B cell (primary cell): ENCODE measurements around the gene LRRC49. TPM values are rescaled to one million over a fixed set of nuclear protein-coding genes. Genes with fewer than 3 reads are reported as not detected.

Experiments used
- ATAC-seq: fragments of 200-7000 bp; cut with Tn5 transposase; one replicate; pipeline ENCODE4 v1.10.0; 2021; ENCODE audit warnings: low read depth, mild to moderate bottlenecking, moderate number of reproducible peaks, moderate library complexity
- CTCF ChIA-PET: fragments of 350-600 bp; sonication (Branson Sonifier 250); formaldehyde crosslinking; loops from one replicate; lab custom pipeline; 2021; ENCODE audit warnings: antibody characterized with exemption, inconsistent platforms; lab: Charles Lee
- POLR2A ChIA-PET: fragments of 350-600 bp; sonication (Branson Sonifier 250); formaldehyde crosslinking; loops from one replicate; lab custom pipeline; 2021; ENCODE audit warnings: antibody characterized with exemption; lab: Charles Lee
- DNase-seq: peaks from one replicate; pipeline ENCODE4 v3.0.0; 2013
- H2AFZ ChIP-seq: 2 replicates; pipeline ENCODE4 v1.6.1; 2012; ENCODE audit warnings: mild to moderate bottlenecking, low read depth, low read length; ENCODE audit not compliant: insufficient read depth, poor library complexity, severe bottlenecking
- H3K27ac ChIP-seq, 2 donors: 1 replicate in 1 of 2; 2 replicates in 1 of 2; pipeline ENCODE4 v1.5.1; 2012 to 2013; ENCODE audit warnings: low read length in 2 of 2, mild to moderate bottlenecking in 2 of 2, moderate library complexity in 1 of 2
- H3K27me3 ChIP-seq, 4 experiments: fragments of 200-600 bp in 1 of 4; sonication (generic) in 1 of 4; replicated peaks in 1 of 4; 1 replicate in 2 of 4; 2 replicates in 2 of 4; pipeline versions ENCODE4 v1.6.1 to v1.7.0; 2013 to 2016; ENCODE audit warnings: low read length in 3 of 4, mild to moderate bottlenecking in 2 of 4, mixed read lengths in 1 of 4, moderate library complexity in 1 of 4; ENCODE audit not compliant: insufficient read depth in 4 of 4, control insufficient read depth in 3 of 4; ENCODE audit errors: control extremely low read depth in 1 of 4
- H3K36me3 ChIP-seq, 2 experiments: replicated peaks in 1 of 2; 1 replicate in 1 of 2; 2 replicates in 1 of 2; pipeline versions ENCODE4 v1.6.1 to v1.7.1; 2013; ENCODE audit warnings: low read length in 1 of 2; ENCODE audit not compliant: insufficient read depth in 2 of 2, control insufficient read depth in 1 of 2; ENCODE audit errors: control extremely low read depth in 1 of 2, extremely low read depth in 1 of 2
- H3K4me1 ChIP-seq, 2 donors: fragments of 200-600 bp in 1 of 2; sonication (generic) in 1 of 2; 1 replicate in 1 of 2; 2 replicates in 1 of 2; pipeline versions ENCODE4 v1.5.1 to v1.6.1; 2013 to 2017; ENCODE audit warnings: low read length in 2 of 2; ENCODE audit not compliant: control insufficient read depth in 2 of 2, insufficient read depth in 2 of 2
- H3K4me2 ChIP-seq: replicated peaks from 2 replicates; pipeline ENCODE3; 2012; ENCODE audit warnings: mild to moderate bottlenecking, low read depth, low read length; ENCODE audit not compliant: poor library complexity, severe bottlenecking
- H3K4me3 ChIP-seq, 5 experiments: fragments of 200-600 bp in 1 of 5; sonication (generic) in 1 of 5; 1 replicate in 3 of 5; 2 replicates in 2 of 5; pipeline versions ENCODE4 v1.5.1 to v1.7.0; 2011 to 2016; ENCODE audit warnings: low read length in 4 of 5, mild to moderate bottlenecking in 4 of 5, low read depth in 2 of 5, control low read depth in 1 of 5, moderate library complexity in 1 of 5; ENCODE audit not compliant: insufficient read depth in 1 of 5; ENCODE audit errors: control extremely low read depth in 1 of 5, extremely low read depth in 1 of 5
- H3K79me2 ChIP-seq: fragments of 200-600 bp; sonication (generic); one replicate; pipeline ENCODE4 v1.6.0; 2016; ENCODE audit warnings: low read length; ENCODE audit not compliant: control insufficient read depth, insufficient read depth
- H3K9ac ChIP-seq: fragments of 200-600 bp; sonication (generic); 2 replicates; pipeline ENCODE4 v1.6.1; 2017; ENCODE audit warnings: mild to moderate bottlenecking, low read length, moderate library complexity
- H3K9me3 ChIP-seq, 3 donors: one replicate each; pipeline versions ENCODE4 v1.6.1 to v1.7.1; 2013; ENCODE audit warnings: low read length in 2 of 3; ENCODE audit not compliant: control insufficient read depth in 2 of 3, insufficient read depth in 1 of 3; ENCODE audit errors: control extremely low read depth in 1 of 3
- H4K20me1 ChIP-seq: 2 replicates; pipeline ENCODE4 v1.6.0; 2012; ENCODE audit warnings: mild to moderate bottlenecking, low read length; ENCODE audit not compliant: insufficient read depth, control insufficient read depth, poor library complexity, severe bottlenecking
- H3K27ac Mint-ChIP-seq: one replicate; pipeline ENCODE4 v1.8.0; 2021; ENCODE audit warnings: mixed read lengths
- H3K27me3 Mint-ChIP-seq: one replicate; pipeline ENCODE4 v1.8.0; 2021; ENCODE audit warnings: mixed read lengths
- H3K4me1 Mint-ChIP-seq: one replicate; pipeline ENCODE4 v1.8.0; 2021; ENCODE audit warnings: mixed read lengths
- H3K4me3 Mint-ChIP-seq: one replicate; pipeline ENCODE4 v1.8.0; 2021; ENCODE audit warnings: mixed read lengths
- H3K9me3 Mint-ChIP-seq: one replicate; pipeline ENCODE4 v1.8.0; 2022; ENCODE audit warnings: mixed read lengths; ENCODE audit not compliant: insufficient read depth
- EZH2 ChIP-seq: IDR thresholded peaks from 2 replicates; pipeline ENCODE4 v1.6.1; 2012; ENCODE audit warnings: borderline replicate concordance, low read depth, mild to moderate bottlenecking, moderate library complexity, low read length; ENCODE audit not compliant: insufficient read depth, poor library complexity, severe bottlenecking
- WGBS: methylation state at CpG from one replicate; pipeline ENCODE4 v1.1.5; 2013; ENCODE audit warnings: missing lambda C conversion rate; ENCODE audit not compliant: insufficient coverage; 5-methylcytosine and 5-hydroxymethylcytosine counted together
- intact Hi-C: fragments of 100-400 bp; cut with micrococcal nuclease; formaldehyde crosslinking; loops from one replicate; pipeline ENCODE4 v1.10.0; 2022
- polyA plus RNA-seq: library from polyadenylated mRNA; depleted of rRNA; stranded (reverse); fragments of >200 nt; gene quantifications from 2 replicates; pipeline ENCODE4 v1.2.3, GENCODE V29; 2012
- total RNA-seq, 2 donors: library from RNA; stranded (reverse); fragments of 120-200 nt in 1 of 2; gene quantifications; 1 replicate in 1 of 2; 2 replicates in 1 of 2; pipeline versions ENCODE4 v1.2.3 to v1.2.4, GENCODE V29; 2013 to 2022
- TF ChIP-seq, protein P1 (sequence below): fragments of 200-600 bp; IDR thresholded peaks from one replicate; pipeline ENCODE4 v1.8.0; 2022; ENCODE audit warnings: antibody characterized with exemption, mild to moderate bottlenecking

The LRRC49 gene
- total and polyA plus RNA-seq, 2 donors (not counting 1 experiment from before 2014, with no cell fraction given), result 0.22 to 1.4 TPM

DNA sequence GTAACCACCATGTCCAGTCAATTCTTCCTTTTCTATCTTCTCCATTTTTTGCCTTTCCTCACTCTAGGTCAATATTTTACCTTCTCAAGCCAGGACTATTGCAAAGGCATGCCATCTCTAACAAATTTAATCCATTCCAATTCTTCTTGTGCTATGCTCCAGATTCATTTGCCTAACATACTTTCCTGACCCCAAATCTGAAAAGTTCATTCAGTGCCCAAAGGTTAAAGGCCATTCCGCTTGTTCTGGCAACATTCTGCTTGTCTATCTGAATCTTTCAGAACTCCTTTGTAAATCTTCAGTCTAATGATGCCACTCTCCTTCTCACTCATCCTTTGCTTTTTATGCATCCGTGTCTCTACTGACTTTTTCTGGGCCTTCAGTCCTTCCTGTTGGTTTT lies 15.9 kb upstream of the LRRC49 start:
- Histone ChIP-seq H3K4me3 (no peak overlapping the region), H3K9me3 (peaks cover 0 to 3% (median 2%) of the 10 kb centered on the region in 3 donors), H3K36me3 (no peaks in the 10 kb centered on the region), H3K4me1 (no peaks in the 10 kb centered on the region), H3K79me2 (no peaks in the 10 kb centered on the region), H3K27me3 (peaks cover 0 to 3% (median 3%) of the 10 kb centered on the region in 4 experiments), H3K27ac (no peak overlapping the region), H3K9ac (no peak overlapping the region), H2AFZ (no peak overlapping the region), H3K4me2 (no peak overlapping the region), H4K20me1 (no peaks in the 10 kb centered on the region)
- TF ChIP-seq, protein P1, sequence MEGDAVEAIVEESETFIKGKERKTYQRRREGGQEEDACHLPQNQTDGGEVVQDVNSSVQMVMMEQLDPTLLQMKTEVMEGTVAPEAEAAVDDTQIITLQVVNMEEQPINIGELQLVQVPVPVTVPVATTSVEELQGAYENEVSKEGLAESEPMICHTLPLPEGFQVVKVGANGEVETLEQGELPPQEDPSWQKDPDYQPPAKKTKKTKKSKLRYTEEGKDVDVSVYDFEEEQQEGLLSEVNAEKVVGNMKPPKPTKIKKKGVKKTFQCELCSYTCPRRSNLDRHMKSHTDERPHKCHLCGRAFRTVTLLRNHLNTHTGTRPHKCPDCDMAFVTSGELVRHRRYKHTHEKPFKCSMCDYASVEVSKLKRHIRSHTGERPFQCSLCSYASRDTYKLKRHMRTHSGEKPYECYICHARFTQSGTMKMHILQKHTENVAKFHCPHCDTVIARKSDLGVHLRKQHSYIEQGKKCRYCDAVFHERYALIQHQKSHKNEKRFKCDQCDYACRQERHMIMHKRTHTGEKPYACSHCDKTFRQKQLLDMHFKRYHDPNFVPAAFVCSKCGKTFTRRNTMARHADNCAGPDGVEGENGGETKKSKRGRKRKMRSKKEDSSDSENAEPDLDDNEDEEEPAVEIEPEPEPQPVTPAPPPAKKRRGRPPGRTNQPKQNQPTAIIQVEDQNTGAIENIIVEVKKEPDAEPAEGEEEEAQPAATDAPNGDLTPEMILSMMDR, result no peak
- TF ChIP-seq EZH2, result no peak
- Mint-ChIP-seq H3K27me3 (peaks cover 41% of the 10 kb centered on the region), H3K4me3 (no peak overlapping the region), H3K27ac (no peak overlapping the region), H3K9me3 (no peaks in the 10 kb centered on the region), H3K4me1 (no peaks in the 10 kb centered on the region)
- DNase-seq, result no peak
- WGBS, result 100% methylated on average over 1 of the region's 2 CpGs
- ChIA-PET CTCF (no interaction called here), POLR2A (no interaction called here)
- intact Hi-C loops, result no loop called here
- ATAC-seq, result no peak

DNA sequence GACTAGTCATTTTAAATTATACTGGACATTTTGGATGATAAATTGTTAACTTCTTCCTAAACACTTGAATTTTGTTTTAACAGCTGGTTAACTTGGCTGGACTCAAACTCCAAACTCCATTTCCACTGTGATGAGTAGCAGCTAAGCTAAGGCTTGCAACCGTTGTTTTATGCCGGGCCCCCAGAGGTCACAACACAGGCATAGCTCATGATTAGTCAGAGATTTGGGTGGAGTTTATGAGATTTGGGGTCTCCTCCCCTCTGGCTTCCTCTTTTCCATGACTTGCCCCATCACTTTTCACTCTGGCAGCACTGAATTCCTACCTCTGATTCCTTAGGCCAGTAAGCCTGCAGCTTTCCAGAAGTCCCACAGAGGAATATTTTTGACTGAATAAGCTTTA lies 13.2 kb upstream of the LRRC49 start:
- no peaks in the 10 kb centered on the region for H3K4me1 Mint-ChIP-seq
- Histone ChIP-seq H3K79me2 (no peaks in the 10 kb centered on the region), H3K27ac (no peak overlapping the region), H2AFZ (no peak overlapping the region), H3K9ac (no peak overlapping the region), H3K4me2 (no peak overlapping the region), H3K27me3 (peaks cover 0 to 3% (median 1%) of the 10 kb centered on the region in 4 experiments), H3K4me1 (no peaks in the 10 kb centered on the region), H4K20me1 (no peaks in the 10 kb centered on the region), H3K36me3 (no peaks in the 10 kb centered on the region), H3K9me3 (no peaks in the 10 kb centered on the region), H3K4me3 (no peak overlapping the region)
- peaks cover 36% of the 10 kb centered on the region for H3K27me3 Mint-ChIP-seq
- H3K4me3 Mint-ChIP-seq, result no peak overlapping the region
- intact Hi-C loops, result no loop called here
- TF ChIP-seq EZH2, result no peak
- TF ChIP-seq, protein P1, result no peak
- ATAC-seq, result no peak
- H3K9me3 Mint-ChIP-seq, result no peaks in the 10 kb centered on the region
- POLR2A ChIA-PET, result no interaction called here
- CTCF ChIA-PET, result interaction anchor here (0.6 kb wide), 1 partner anchor 130 kb away, joined by 3 read pairs; no protein-coding TSS in a partner anchor
- H3K27ac Mint-ChIP-seq, result no peak overlapping the region
- DNase-seq, result no peak
- WGBS, result no CpG with 5 or more reads among the region's 2 CpGs
